ENCODE data around the gene ACOT7. TPM values are rescaled to one million over a fixed set of nuclear protein-coding genes. Genes with fewer than 3 reads are reported as not detected.

Gene ACOT7
- total and polyA plus RNA-seq, 2 experiments from 2014 or later, result 20.3 to 39.9 TPM

GRCh38 chr1:6263716-6264115 lies 129.9 kb downstream of the ACOT7 start:
- Histone ChIP-seq H3K36me3 (replicated peaks; ENCODE audit: insufficient read depth, low read depth) (no peaks in the 10 kb centered on the region), H4K20me1 (ENCODE audit: insufficient read depth, poor library complexity, severe bottlenecking) (peaks cover 6% of the 10 kb centered on the region), H3K4me3 (no peak overlapping the region), H2AFZ (no peak overlapping the region), H3K9me2 (replicated peaks; ENCODE audit: insufficient read depth) (no peaks in the 10 kb centered on the region), H3K79me2 (no peaks in the 10 kb centered on the region), H3K27ac (no peak overlapping the region), H3K4me2 (no peak overlapping the region), H3K27me3 (no peaks in the 10 kb centered on the region), H3K4me1 (ENCODE audit: insufficient read depth) (peaks cover 7% of the 10 kb centered on the region), H3K9me3 (ENCODE audit: low read depth) (no peaks in the 10 kb centered on the region)
- 79% methylated on average over 7 of the region's 7 CpGs for WGBS (ENCODE audit: low lambda C conversion rate, missing lambda C conversion rate)
- no peak for DNase-seq (ENCODE audit: low spot score)
- TF ChIP-seq EZH2 (IDR thresholded peaks at IDR 0.05; ENCODE audit: borderline replicate concordance) (no peak), EZH2phosphoT487 (IDR thresholded peaks at IDR 0.05; ENCODE audit: low read depth, severe bottlenecking, unreplicated experiment) (no peak)
- TF ChIP-seq, protein P1, sequence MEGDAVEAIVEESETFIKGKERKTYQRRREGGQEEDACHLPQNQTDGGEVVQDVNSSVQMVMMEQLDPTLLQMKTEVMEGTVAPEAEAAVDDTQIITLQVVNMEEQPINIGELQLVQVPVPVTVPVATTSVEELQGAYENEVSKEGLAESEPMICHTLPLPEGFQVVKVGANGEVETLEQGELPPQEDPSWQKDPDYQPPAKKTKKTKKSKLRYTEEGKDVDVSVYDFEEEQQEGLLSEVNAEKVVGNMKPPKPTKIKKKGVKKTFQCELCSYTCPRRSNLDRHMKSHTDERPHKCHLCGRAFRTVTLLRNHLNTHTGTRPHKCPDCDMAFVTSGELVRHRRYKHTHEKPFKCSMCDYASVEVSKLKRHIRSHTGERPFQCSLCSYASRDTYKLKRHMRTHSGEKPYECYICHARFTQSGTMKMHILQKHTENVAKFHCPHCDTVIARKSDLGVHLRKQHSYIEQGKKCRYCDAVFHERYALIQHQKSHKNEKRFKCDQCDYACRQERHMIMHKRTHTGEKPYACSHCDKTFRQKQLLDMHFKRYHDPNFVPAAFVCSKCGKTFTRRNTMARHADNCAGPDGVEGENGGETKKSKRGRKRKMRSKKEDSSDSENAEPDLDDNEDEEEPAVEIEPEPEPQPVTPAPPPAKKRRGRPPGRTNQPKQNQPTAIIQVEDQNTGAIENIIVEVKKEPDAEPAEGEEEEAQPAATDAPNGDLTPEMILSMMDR (IDR thresholded peaks at IDR 0.05; ENCODE audit: poor library complexity), result no peak

DNA sequence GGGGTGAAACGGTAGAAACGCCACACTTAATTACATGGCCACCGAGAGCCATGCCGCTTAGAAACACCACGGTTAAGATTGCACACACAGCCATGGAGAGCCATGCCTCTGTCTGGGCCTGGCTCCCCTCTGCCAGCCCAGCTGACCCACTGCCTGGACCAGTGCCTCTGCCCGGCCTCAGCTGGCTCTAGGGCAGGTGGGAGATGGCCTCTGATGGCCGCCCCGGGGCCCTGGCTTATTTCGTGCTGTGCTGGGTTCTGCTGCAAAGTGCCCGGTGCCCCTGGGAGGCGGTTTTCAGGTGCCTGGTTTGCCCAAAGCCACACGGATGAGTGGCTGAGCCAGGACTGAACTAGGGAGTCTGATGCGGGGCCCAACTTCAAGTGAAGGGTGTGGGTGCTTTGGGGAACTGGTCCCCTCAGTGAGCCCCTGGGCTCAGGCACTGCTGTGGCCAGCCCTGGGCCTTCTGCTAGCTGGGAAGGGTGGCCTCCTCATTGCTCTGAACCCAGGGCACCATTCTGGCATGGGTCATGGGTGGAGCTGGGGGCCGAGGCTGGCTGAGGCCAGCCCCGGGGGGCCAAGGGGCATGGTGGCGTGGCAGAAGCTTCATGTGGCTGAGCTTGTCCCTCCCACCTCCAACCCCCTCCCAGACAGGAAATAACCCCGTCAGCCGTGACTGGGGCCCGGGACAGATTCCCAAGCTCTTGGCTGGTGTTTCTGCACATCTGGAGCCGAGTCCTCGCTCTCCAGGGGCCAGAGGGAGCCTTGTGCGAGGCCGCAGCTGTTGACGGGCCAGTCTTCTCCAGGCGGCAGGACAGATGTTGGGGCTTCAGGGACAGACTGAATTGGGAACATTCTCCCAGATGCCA lies 130.8 kb downstream of the ACOT7 start:
- H3K27me3 ChIP-seq, result no peaks in the 10 kb centered on the region
- no peak overlapping the region for H2AFZ ChIP-seq
- no peak overlapping the region for H3K4me2 ChIP-seq
- DNase-seq (ENCODE audit: low spot score), result no peak
- H3K4me1 ChIP-seq (ENCODE audit: insufficient read depth), result peaks cover 7% of the 10 kb centered on the region
- TF ChIP-seq EZH2 (IDR thresholded peaks at IDR 0.05; ENCODE audit: borderline replicate concordance) (no peak), EZH2phosphoT487 (IDR thresholded peaks at IDR 0.05; ENCODE audit: low read depth, severe bottlenecking, unreplicated experiment) (no peak)
- TF ChIP-seq, protein P1 (IDR thresholded peaks at IDR 0.05; ENCODE audit: poor library complexity), result no peak
- H3K36me3 ChIP-seq (replicated peaks; ENCODE audit: insufficient read depth, low read depth), result no peaks in the 10 kb centered on the region
- H3K27ac ChIP-seq, result peak overlapping the region; percentile 57
- no peaks in the 10 kb centered on the region for H3K79me2 ChIP-seq
- H3K9me3 ChIP-seq (ENCODE audit: low read depth), result no peaks in the 10 kb centered on the region
- H3K4me3 ChIP-seq, result no peak overlapping the region
- H3K9me2 ChIP-seq (replicated peaks; ENCODE audit: insufficient read depth), result no peaks in the 10 kb centered on the region
- 74% methylated on average over 24 of the region's 25 CpGs for WGBS (ENCODE audit: low lambda C conversion rate, missing lambda C conversion rate)
- H4K20me1 ChIP-seq (ENCODE audit: insufficient read depth, poor library complexity, severe bottlenecking), result peaks cover 6% of the 10 kb centered on the region

- H3K27me3 ChIP-seq, result no peaks in the 10 kb centered on the region
- H3K27ac ChIP-seq, result no peak overlapping the region
- H3K36me3 ChIP-seq (replicated peaks; ENCODE audit: insufficient read depth, low read depth), result no peaks in the 10 kb centered on the region
- peak; percentile 34 for DNase-seq (ENCODE audit: low spot score)
- H3K4me1 ChIP-seq (ENCODE audit: insufficient read depth), result peaks cover 7% of the 10 kb centered on the region
- no peaks in the 10 kb centered on the region for H3K9me3 ChIP-seq (ENCODE audit: low read depth)
- peaks cover 6% of the 10 kb centered on the region for H4K20me1 ChIP-seq (ENCODE audit: insufficient read depth, poor library complexity, severe bottlenecking)
- TF ChIP-seq, protein P1 (IDR thresholded peaks at IDR 0.05; ENCODE audit: poor library complexity), result no peak
- TF ChIP-seq EZH2 (IDR thresholded peaks at IDR 0.05; ENCODE audit: borderline replicate concordance) (no peak), EZH2phosphoT487 (IDR thresholded peaks at IDR 0.05; ENCODE audit: low read depth, severe bottlenecking, unreplicated experiment) (no peak)
- WGBS (ENCODE audit: low lambda C conversion rate, missing lambda C conversion rate), result 49% methylated on average over 3 of the region's 15 CpGs
- H3K4me2 ChIP-seq, result peak overlapping the region; percentile 99
- no peaks in the 10 kb centered on the region for H3K9me2 ChIP-seq (replicated peaks; ENCODE audit: insufficient read depth)
- no peaks in the 10 kb centered on the region for H3K79me2 ChIP-seq
- no peak overlapping the region for H3K4me3 ChIP-seq
- no peak overlapping the region for H2AFZ ChIP-seq
Measured at GRCh38 chr1:6261615-6261995, 132.0 kb downstream of the ACOT7 start.
